ENCODE data around the gene ATL3. TPM values are rescaled to one million over a fixed set of nuclear protein-coding genes. Genes with fewer than 3 reads are reported as not detected.

ATL3 gene, protein sequence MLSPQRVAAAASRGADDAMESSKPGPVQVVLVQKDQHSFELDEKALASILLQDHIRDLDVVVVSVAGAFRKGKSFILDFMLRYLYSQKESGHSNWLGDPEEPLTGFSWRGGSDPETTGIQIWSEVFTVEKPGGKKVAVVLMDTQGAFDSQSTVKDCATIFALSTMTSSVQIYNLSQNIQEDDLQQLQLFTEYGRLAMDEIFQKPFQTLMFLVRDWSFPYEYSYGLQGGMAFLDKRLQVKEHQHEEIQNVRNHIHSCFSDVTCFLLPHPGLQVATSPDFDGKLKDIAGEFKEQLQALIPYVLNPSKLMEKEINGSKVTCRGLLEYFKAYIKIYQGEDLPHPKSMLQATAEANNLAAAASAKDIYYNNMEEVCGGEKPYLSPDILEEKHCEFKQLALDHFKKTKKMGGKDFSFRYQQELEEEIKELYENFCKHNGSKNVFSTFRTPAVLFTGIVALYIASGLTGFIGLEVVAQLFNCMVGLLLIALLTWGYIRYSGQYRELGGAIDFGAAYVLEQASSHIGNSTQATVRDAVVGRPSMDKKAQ
- 10 to 100 TPM; 64.9 to 97.2 (median 70.9) TPM for total RNA-seq

DNA sequence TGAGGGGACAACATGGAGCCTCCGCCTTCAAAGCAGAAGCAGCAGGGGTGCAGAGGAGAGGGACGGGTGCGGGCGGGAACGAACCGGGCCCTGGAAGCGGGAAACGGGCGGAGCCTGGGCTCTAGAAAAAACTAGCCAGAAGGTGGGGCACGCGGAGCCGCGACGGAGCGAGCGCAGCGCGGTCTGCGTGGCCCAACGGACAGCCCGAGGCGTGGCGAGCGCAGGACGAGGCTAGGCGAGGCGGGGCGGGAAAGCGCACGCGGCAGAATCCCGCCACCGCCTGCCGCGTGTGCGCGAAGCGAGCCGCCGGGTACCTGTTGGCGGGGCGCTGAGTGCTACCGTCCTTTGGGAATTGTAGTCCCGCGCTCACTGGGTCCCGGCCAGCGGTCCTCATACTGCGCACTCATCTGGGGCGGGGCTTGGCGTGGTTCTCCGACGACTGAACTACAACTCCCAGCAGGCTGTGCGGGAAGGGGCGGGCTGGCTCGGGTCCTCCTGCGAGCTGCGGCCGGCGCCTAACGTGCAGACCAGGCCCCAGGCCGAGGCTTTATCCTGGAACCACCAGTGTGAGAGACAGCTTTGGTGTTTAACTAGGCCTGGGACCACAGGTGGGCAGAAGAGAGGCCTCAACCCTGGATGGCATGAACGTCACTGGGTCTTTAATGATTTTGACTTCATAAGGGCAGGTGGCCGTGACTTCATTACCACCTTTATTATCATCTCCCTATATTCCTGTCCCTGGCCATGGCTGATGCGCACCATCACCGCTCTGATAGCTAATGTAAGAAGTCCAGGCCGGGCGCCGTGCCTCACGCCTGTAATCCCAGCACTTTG lies at the start of gene ATL3:
Gene ATL3, minus strand, starts transcription at position 55 of the 834 bp plus-strand sequence. Its CDS starts 41 bp downstream, at position 14.
- TF ChIP-seq POLR2A (IDR thresholded peaks at IDR 0.05): no peak
- TF ChIP-seq, protein P1, sequence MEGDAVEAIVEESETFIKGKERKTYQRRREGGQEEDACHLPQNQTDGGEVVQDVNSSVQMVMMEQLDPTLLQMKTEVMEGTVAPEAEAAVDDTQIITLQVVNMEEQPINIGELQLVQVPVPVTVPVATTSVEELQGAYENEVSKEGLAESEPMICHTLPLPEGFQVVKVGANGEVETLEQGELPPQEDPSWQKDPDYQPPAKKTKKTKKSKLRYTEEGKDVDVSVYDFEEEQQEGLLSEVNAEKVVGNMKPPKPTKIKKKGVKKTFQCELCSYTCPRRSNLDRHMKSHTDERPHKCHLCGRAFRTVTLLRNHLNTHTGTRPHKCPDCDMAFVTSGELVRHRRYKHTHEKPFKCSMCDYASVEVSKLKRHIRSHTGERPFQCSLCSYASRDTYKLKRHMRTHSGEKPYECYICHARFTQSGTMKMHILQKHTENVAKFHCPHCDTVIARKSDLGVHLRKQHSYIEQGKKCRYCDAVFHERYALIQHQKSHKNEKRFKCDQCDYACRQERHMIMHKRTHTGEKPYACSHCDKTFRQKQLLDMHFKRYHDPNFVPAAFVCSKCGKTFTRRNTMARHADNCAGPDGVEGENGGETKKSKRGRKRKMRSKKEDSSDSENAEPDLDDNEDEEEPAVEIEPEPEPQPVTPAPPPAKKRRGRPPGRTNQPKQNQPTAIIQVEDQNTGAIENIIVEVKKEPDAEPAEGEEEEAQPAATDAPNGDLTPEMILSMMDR (IDR thresholded peaks at IDR 0.05): no peak
- intact Hi-C loops (cut with DNase I; ENCODE audit: low total_unique reads): no loop called here
- 10 to 37% methylated on average over 18 to 69 of the region's 69 CpGs for WGBS, 2 donors
- DNase-seq (ENCODE audit: low spot score in 2 of 2): peak; percentile 97 to 100
- H3K4me3 ChIP-seq (ENCODE audit: low read depth, poor library complexity, severe bottlenecking): peak within 1 kb of the TSS; percentile 85

DNA sequence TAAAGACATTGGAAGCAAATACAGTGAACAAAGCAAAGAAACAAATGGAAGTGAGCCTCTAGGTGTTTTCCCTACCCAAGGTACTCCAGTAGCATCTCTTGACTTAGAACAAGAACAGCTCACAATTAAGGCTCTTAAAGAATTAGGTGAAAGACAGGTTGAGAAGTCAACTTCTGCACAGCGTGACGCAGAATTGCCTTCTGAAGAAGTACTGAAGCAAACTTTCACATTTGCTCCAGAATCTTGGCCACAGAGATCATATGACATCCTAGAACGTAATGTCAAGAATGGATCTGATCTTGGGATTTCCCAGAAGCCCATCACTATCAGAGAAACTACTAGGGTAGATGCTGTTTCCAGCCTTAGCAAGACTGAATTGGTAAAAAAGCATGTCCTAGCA lies 49.4 kb upstream of the ATL3 start:
- DNase-seq (ENCODE audit: low spot score in 2 of 2): no peak
- intact Hi-C loops (cut with DNase I; ENCODE audit: low total_unique reads): no loop called here
- H3K4me3 ChIP-seq (ENCODE audit: low read depth, poor library complexity, severe bottlenecking): no peak overlapping the region
- TF ChIP-seq, protein P1 (IDR thresholded peaks at IDR 0.05): no peak
- TF ChIP-seq POLR2A (IDR thresholded peaks at IDR 0.05): no peak
- 92 to 99% methylated on average over 3 of the region's 3 CpGs for WGBS, 2 donors

DNA sequence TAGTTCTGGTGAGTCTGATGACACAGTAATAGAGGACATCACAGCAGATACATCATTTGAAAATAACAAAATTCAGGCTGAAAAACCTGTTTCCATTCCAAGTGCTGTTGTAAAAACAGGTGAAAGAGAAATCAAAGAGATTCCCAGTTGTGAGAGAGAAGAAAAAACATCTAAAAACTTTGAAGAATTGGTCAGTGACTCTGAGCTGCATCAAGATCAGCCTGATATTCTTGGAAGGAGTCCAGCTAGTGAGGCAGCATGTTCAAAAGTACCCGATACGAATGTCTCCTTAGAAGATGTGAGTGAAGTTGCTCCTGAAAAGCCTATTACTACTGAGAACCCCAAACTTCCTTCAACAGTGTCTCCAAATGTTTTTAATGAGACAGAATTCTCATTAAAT lies 48.8 kb upstream of the ATL3 start:
- TF ChIP-seq, protein P1 (IDR thresholded peaks at IDR 0.05): no peak
- no peak for TF ChIP-seq POLR2A (IDR thresholded peaks at IDR 0.05)
- intact Hi-C loops (cut with DNase I; ENCODE audit: low total_unique reads): loop anchor here (10.0 kb wide), 1 partner anchor 65 kb away; no protein-coding TSS in a partner anchor
- no peak for DNase-seq (ENCODE audit: low spot score in 2 of 2)
- WGBS, 2 donors: 70 to 74% methylated on average over 2 of the region's 2 CpGs
- H3K4me3 ChIP-seq (ENCODE audit: low read depth, poor library complexity, severe bottlenecking): no peak overlapping the region

DNA sequence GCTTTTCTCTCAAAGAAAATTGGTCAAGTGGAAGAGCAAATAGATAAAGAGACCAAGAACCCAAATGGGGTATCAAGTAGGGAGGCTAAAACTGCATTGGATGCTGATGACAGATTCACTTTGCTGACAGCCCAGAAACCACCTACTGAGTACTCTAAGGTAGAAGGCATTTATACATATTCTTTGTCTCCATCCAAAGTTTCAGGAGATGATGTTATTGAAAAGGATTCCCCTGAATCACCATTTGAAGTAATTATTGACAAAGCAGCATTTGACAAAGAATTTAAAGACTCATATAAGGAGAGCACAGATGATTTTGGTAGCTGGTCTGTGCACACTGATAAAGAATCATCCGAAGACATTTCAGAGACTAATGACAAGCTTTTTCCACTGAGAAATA lies 47.8 kb upstream of the ATL3 start:
- DNase-seq (ENCODE audit: low spot score in 2 of 2): no peak
- no peak overlapping the region for H3K4me3 ChIP-seq (ENCODE audit: low read depth, poor library complexity, severe bottlenecking)
- WGBS, 2 donors: 60 to 77% methylated on average over 1 of the region's 1 CpG
- no peak for TF ChIP-seq POLR2A (IDR thresholded peaks at IDR 0.05)
- TF ChIP-seq, protein P1 (IDR thresholded peaks at IDR 0.05): no peak
- intact Hi-C loops (cut with DNase I; ENCODE audit: low total_unique reads): loop anchor here (10.0 kb wide), 1 partner anchor 64 kb away; no protein-coding TSS in a partner anchor

DNA sequence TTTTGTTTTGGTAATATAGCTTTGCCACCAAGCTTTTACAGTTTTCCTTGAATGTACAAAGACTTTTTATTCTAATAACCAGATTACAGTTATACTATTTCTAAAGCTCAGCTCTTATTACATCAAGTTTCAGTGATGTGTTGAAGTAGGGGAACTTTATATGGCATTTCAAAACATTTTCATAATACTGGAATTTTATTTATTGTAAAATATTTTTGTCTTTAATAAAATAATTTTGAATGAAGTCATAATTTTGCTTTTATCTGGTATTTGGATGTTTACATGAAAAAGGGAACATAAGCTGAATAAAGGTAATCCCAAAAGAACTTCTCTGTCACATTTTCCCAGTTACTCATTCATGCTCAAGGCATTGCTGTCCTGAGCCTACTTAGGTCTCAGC lies 44.9 kb upstream of the ATL3 start:
- TF ChIP-seq POLR2A (IDR thresholded peaks at IDR 0.05): no peak
- TF ChIP-seq, protein P1 (IDR thresholded peaks at IDR 0.05): no peak
- no peak for DNase-seq (ENCODE audit: low spot score in 2 of 2)
- intact Hi-C loops (cut with DNase I; ENCODE audit: low total_unique reads): loop anchor here (10.0 kb wide), 1 partner anchor 61 kb away; no protein-coding TSS in a partner anchor
- H3K4me3 ChIP-seq (ENCODE audit: low read depth, poor library complexity, severe bottlenecking): no peak overlapping the region

All from lower leg skin (tissue), 4 donors.